ENCODE data around the gene CENPVL1. TPM values are rescaled to one million over a fixed set of nuclear protein-coding genes. Genes with fewer than 3 reads are reported as not detected.

CENPVL1 gene
- total RNA-seq, 1 donor from 2014 or later, result 0.85 TPM

DNA sequence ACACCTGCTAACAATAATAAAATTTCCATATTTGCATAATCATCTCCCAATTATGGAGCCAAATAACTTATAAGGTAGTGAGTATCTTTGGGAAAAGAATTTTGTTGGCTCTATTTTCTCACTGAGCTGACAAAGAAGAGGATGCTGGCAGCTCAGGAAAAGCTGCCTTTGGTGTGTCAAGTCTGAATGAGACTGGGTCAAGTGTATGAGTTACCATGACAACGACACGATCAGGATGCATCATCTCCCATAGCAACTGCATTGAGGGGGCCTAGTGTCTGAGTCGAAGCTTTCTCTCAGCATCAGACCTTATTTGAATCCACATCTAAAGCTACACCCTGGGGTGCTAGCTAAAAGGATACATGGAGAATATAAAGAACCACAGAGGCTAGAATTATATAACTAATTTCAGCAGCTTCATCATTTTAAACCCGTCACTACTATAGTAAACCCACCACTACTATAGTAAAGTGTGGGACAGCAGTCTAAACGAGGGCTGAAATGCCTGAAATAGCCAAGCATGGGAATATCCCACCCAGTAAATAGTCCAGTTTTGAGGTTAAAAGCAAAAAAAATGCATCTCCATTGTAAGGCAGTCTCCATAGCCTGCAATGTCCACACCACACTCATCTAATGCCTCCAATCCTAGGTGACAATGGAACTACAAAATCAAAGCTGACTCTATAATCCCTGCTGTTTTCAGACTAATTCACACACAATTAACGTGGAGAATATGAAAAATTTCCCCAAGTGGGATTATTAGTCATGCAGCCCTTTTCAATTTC is 48.9 kb downstream of the CENPVL1 start:
- DNase-seq (ENCODE audit: extremely low spot score, unreplicated experiment), result no peak
- TF ChIP-seq, protein P1, sequence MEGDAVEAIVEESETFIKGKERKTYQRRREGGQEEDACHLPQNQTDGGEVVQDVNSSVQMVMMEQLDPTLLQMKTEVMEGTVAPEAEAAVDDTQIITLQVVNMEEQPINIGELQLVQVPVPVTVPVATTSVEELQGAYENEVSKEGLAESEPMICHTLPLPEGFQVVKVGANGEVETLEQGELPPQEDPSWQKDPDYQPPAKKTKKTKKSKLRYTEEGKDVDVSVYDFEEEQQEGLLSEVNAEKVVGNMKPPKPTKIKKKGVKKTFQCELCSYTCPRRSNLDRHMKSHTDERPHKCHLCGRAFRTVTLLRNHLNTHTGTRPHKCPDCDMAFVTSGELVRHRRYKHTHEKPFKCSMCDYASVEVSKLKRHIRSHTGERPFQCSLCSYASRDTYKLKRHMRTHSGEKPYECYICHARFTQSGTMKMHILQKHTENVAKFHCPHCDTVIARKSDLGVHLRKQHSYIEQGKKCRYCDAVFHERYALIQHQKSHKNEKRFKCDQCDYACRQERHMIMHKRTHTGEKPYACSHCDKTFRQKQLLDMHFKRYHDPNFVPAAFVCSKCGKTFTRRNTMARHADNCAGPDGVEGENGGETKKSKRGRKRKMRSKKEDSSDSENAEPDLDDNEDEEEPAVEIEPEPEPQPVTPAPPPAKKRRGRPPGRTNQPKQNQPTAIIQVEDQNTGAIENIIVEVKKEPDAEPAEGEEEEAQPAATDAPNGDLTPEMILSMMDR (conservative IDR thresholded peaks at IDR 0.05), result no peak
- Mint-ChIP-seq H3K36me3 (no peaks in the 10 kb centered on the region), H3K27ac (no peak overlapping the region), H3K9me3 (no peaks in the 10 kb centered on the region), H3K4me3 (no peak overlapping the region), H3K27me3 (no peaks in the 10 kb centered on the region), H3K4me1 (ENCODE audit: unreplicated experiment) (no peaks in the 10 kb centered on the region)

DNA sequence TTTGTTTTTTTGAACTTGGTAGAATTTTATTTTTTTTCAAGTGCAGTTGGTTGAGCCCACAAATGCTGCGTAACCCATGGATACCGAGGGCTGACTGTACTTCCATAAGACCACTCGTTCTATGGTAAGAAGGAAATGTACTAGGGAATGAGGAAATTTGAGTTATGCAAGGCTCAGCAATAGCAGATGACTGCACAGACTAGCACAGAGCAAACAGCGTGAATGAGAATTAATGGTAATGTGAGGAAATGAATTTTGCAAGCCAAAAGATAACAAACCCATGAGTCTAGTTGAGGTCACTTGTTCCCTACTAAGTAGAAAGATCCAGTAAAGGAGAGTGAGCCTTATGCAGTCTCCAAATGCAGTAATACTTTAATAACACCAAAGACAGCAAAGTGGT is 50.3 kb downstream of the CENPVL1 start:
- no peaks in the 10 kb centered on the region for H3K27me3 Mint-ChIP-seq
- DNase-seq (ENCODE audit: extremely low spot score, unreplicated experiment), result no peak
- no peaks in the 10 kb centered on the region for H3K4me1 Mint-ChIP-seq (ENCODE audit: unreplicated experiment)
- TF ChIP-seq, protein P1 (conservative IDR thresholded peaks at IDR 0.05), result no peak
- no peak overlapping the region for H3K27ac Mint-ChIP-seq
- no peaks in the 10 kb centered on the region for H3K36me3 Mint-ChIP-seq
- H3K4me3 Mint-ChIP-seq, result no peak overlapping the region
- H3K9me3 Mint-ChIP-seq, result no peaks in the 10 kb centered on the region

Other genes starting within 250 kb of the CENPVL1 start
- 6.1 and 19.3 TPM in 2 replicates for gene NUDT11, start 213.9 kb upstream of the CENPVL1 start, total RNA-seq (ENCODE audit: low replicate concordance)
- gene CENPVL3, start 91.6 kb upstream of the CENPVL1 start, total RNA-seq (ENCODE audit: low replicate concordance), result 2.1 and 2.9 TPM in 2 replicates
- 0.33 and 0.85 TPM in 2 replicates for gene CENPVL2, start 27.7 kb upstream of the CENPVL1 start, total RNA-seq (ENCODE audit: low replicate concordance)
- 18.8 and 19.2 TPM in 2 replicates for gene GSPT2, start 32.9 kb downstream of the CENPVL1 start, total RNA-seq (ENCODE audit: low replicate concordance)
- gene MAGED1, start 183.1 kb downstream of the CENPVL1 start, total RNA-seq (ENCODE audit: low replicate concordance), result 246 and 278 TPM in 2 replicates